Activated CD4-positive, alpha-beta T cell treated with anti-CD3 and anti-CD28 coated beads, Interleukin-2, amount 10 ng/mL, durations not matched to agents 24 days and 14 days (primary cell): ENCODE results near the gene STAT4. TPM values are rescaled to one million over a fixed set of nuclear protein-coding genes. Genes with fewer than 3 reads are reported as not detected.
A peak's percentile ranks its signal among the peaks of the same experiment; 100 is the strongest.

Experiments used
- DNase-seq: peaks from one replicate; pipeline ENCODE4 v3.0.0; 2022
- H3K27ac Mint-ChIP-seq: one replicate; pipeline ENCODE4 v1.8.0; 2022; ENCODE audit warnings: mild to moderate bottlenecking, mixed read lengths
- H3K27me3 Mint-ChIP-seq: one replicate; pipeline ENCODE4 v1.8.0; 2022; ENCODE audit warnings: mixed read lengths
- H3K36me3 Mint-ChIP-seq: one replicate; pipeline ENCODE4 v1.8.0; 2022; ENCODE audit warnings: low read depth, mild to moderate bottlenecking, mixed read lengths
- H3K4me1 Mint-ChIP-seq: one replicate; pipeline ENCODE4 v1.8.0; 2021; ENCODE audit warnings: mixed read lengths
- H3K4me3 Mint-ChIP-seq: one replicate; pipeline ENCODE4 v1.8.0; 2022; ENCODE audit warnings: mild to moderate bottlenecking, moderate library complexity, mixed read lengths
- H3K9me3 Mint-ChIP-seq: one replicate; pipeline ENCODE4 v1.8.0; 2021; ENCODE audit warnings: mixed read lengths
- intact Hi-C: fragments of 100-400 bp; cut with micrococcal nuclease; formaldehyde crosslinking; loops from one replicate; pipeline ENCODE4 v1.15.1; 2023
- total RNA-seq: library from RNA; stranded (reverse); gene quantifications from 2 replicates; pipeline ENCODE4 v1.2.3, GENCODE V29; 2022

Gene STAT4
- total RNA-seq, 1 donor from 2014 or later, result 50.8 TPM

DNA sequence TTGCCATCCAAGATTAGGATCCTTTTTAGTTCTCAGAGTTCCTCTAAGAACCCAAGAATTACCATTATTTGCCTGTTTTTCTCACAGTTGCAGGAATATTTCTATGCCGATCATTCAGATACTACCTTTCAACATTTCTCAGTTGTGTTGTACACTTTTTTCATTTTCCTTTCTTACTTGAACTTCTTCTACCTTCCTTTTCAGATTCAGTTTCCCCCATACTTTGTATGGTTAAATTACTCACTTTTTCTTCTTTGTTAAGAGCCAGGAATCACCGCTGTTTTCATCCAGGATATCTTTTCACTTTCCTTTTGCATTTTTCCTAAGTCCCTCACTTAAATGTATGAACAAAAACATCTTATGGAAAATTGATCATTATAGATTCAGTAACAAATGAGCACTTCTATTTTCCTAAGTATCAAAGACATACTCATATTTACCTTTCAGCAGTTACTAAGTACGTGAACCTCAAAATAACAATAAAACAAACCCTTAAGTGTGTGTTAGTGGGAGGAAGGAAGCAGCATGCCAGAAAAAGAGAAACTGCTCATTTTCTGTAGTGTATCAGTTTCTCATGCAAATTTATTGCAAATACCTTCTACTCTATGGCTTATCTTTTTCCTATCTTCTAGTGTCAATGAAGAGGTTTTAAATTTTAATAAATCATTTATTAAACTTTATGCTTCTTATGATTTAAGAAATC lies 72.5 kb downstream of the STAT4 start:
- no peaks in the 10 kb centered on the region for H3K27me3 Mint-ChIP-seq
- intact Hi-C loops, result loop anchor here (1.0 kb wide), 6 partner anchors 12 to 73 kb away; no protein-coding TSS in a partner anchor
- peaks cover 12% of the 10 kb centered on the region for H3K9me3 Mint-ChIP-seq
- peak overlapping the region; percentile 79 for H3K4me3 Mint-ChIP-seq
- H3K4me1 Mint-ChIP-seq, result peaks cover 27% of the 10 kb centered on the region
- no peak for DNase-seq
- H3K27ac Mint-ChIP-seq, result peak overlapping the region; percentile 90
- peaks cover 56% of the 10 kb centered on the region for H3K36me3 Mint-ChIP-seq

DNA sequence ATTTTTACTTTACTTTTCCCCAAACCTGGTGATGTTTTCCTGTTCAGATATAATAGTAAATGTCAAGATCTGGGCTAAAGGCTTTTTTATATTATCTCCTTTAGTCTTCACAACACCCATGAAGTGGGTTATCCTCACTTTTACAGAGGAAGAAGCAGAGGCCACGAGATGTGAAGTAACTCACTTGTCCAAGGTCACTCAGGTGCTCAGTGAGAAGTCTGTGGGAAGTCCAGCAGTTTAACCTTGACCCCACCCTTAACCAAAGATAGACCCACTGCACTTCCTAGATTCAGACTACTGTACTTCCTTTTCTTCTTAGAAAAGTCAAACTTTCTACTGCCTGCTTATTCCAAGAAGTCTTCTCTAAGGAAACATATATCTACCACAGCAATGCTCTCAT lies 80.5 kb downstream of the STAT4 start:
- peak; percentile 66 for DNase-seq
- peak overlapping the region; percentile 70 for H3K4me3 Mint-ChIP-seq
- H3K36me3 Mint-ChIP-seq, result peaks cover 47% of the 10 kb centered on the region
- intact Hi-C loops, result loop anchor here (1.0 kb wide), 1 partner anchor 8 kb away; no protein-coding TSS in a partner anchor
- H3K27ac Mint-ChIP-seq, result peak overlapping the region; percentile 75
- H3K27me3 Mint-ChIP-seq, result no peaks in the 10 kb centered on the region
- no peaks in the 10 kb centered on the region for H3K9me3 Mint-ChIP-seq
- H3K4me1 Mint-ChIP-seq, result peaks cover 57% of the 10 kb centered on the region

DNA sequence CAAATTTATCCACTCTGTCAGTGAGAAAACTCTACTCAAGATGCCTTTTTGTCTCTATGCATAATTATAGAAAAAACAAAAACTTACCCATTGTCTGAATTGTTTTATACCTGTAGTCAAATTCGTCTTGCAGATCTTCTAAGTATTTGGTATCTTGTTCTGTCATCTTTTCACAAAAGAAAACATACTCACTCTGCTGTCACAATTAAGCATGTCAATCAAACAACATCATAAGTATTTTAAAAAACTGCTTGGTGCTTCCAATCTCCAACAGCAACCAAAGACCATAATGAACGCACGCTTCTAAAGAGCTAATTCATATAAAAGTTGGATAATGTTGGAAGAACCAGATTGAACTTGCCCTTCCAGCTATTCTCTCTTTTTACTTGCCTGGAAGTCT lies 81.2 kb downstream of the STAT4 start:
- intact Hi-C loops, result loop anchor here (1.0 to 10.0 kb wide), 2 partner anchors 7 to 605 kb away; partner anchors contain the start of gene NABP1
- Mint-ChIP-seq H3K36me3 (peaks cover 48% of the 10 kb centered on the region), H3K27ac (peak overlapping the region; percentile 75), H3K9me3 (no peaks in the 10 kb centered on the region), H3K4me3 (peak overlapping the region; percentile 70), H3K4me1 (peaks cover 58% of the 10 kb centered on the region), H3K27me3 (no peaks in the 10 kb centered on the region)
- no peak for DNase-seq

DNA sequence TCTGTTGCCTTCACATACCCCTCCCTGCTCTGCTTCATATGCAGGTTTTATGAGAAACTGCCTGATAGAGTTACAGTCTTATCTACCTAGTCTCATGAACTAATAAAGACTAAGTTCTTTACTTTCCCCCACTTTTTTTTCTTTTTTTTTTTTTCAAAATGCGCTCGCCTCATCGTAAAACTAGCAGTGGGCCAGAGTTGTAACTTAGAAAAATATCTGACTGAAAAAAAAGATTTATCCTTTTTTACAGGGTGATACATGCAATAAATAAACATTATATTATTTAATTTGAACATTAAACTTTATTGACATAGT lies 83.9 kb downstream of the STAT4 start:
- DNase-seq, result no peak
- Mint-ChIP-seq H3K4me3 (peak overlapping the region; percentile 88), H3K27me3 (no peaks in the 10 kb centered on the region), H3K27ac (peak overlapping the region; percentile 92), H3K9me3 (no peaks in the 10 kb centered on the region), H3K36me3 (peaks cover 50% of the 10 kb centered on the region), H3K4me1 (peaks cover 76% of the 10 kb centered on the region)
- intact Hi-C loops, result loop anchor here (1.0 to 10.0 kb wide), 3 partner anchors 11 to 608 kb away; partner anchors contain the start of gene NABP1

DNA sequence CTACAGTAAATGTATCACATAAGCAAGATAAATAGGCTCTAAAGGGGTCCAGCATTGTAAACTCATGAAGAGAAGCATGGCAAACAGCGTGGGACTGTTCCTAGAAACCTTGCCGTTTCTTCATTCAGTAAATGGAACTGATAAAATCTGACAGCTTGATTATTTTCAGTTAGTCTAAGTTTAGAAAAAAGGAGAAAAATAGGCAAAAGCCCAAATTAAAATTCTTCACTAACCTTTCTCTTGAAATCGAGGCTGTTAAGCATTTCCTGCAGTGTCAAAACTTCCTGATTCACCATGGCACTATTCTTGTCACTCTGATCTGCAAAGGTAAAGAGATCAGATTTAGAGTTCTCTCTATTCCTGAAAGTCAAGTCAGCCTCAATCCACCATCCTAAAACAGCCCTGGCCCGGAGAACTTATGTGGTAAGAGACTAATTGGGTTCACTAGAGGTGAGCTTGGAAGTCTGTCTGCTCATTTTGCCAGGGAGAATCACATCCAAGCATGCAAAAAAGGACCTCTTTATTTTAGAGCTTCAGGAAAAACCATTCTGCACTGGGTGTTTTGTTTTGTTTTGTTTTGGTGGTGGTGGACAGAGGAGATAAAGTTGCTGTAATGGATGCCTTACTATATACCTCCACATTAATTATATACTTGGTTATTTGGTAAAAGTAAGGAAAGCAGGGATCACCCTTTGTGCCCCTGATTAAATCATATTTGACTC lies 84.4 kb downstream of the STAT4 start:
- no peaks in the 10 kb centered on the region for H3K27me3 Mint-ChIP-seq
- peaks cover 76% of the 10 kb centered on the region for H3K4me1 Mint-ChIP-seq
- H3K9me3 Mint-ChIP-seq, result no peaks in the 10 kb centered on the region
- DNase-seq, result peak; percentile 75
- H3K36me3 Mint-ChIP-seq, result peaks cover 50% of the 10 kb centered on the region
- H3K4me3 Mint-ChIP-seq, result peak overlapping the region; percentile 88
- intact Hi-C loops, result loop anchor here (1.0 to 10.0 kb wide), 3 partner anchors 12 to 608 kb away; partner anchors contain the start of gene NABP1
- H3K27ac Mint-ChIP-seq, result peak overlapping the region; percentile 92

DNA sequence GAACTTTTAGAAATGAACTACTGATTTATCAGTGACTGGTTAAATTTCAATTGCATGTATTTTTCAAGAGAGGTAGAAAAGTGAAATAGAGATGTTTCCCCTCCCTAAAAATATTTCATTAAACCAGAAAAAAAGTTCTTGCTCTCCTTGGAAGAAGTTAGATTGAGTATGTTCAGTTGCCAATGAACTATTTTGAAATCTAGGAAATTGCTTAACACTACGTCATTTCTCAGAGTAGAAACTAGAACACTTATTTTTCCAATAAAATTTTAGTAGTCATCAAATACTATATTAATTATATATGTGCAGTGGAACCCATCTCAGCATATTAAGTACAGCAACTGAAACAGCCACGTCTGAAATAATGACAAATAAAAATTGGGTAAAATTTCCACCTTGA lies 85.0 kb downstream of the STAT4 start:
- Mint-ChIP-seq H3K9me3 (no peaks in the 10 kb centered on the region), H3K36me3 (peaks cover 51% of the 10 kb centered on the region), H3K4me3 (peak overlapping the region; percentile 88), H3K27me3 (no peaks in the 10 kb centered on the region), H3K4me1 (peaks cover 74% of the 10 kb centered on the region), H3K27ac (peak overlapping the region; percentile 92)
- DNase-seq, result no peak
- intact Hi-C loops, result loop anchor here (1.0 to 10.0 kb wide), 3 partner anchors 13 to 609 kb away; partner anchors contain the start of gene NABP1

DNA sequence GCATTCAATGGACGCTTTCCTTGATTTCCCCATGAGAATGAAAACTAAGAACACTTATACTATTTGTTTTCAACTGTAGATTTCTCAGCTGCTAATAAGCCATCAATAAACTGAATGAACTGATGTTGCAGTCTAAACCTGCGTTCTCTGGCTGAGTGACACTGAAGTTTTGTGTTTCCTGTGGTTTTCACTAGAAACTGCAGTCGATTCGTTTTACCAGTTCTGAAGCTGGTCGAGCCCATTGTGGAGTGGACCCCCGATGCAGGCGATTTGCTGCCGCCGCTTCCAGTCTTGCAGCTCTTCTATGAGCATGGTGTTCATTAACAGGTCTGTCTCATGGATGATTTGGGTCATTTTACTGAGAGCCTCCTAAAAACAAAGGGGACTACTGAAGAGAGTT lies 86.2 kb downstream of the STAT4 start:
- H3K4me1 Mint-ChIP-seq, result peaks cover 69% of the 10 kb centered on the region
- peak; percentile 87 for DNase-seq
- H3K9me3 Mint-ChIP-seq, result peaks cover 4% of the 10 kb centered on the region
- peak overlapping the region; percentile 94 for H3K27ac Mint-ChIP-seq
- intact Hi-C loops, result loop anchor here (10.0 kb wide), 1 partner anchor 610 kb away; the partner anchor contains the start of gene NABP1
- H3K36me3 Mint-ChIP-seq, result peaks cover 58% of the 10 kb centered on the region
- H3K4me3 Mint-ChIP-seq, result peak overlapping the region; percentile 89
- H3K27me3 Mint-ChIP-seq, result no peaks in the 10 kb centered on the region

DNA sequence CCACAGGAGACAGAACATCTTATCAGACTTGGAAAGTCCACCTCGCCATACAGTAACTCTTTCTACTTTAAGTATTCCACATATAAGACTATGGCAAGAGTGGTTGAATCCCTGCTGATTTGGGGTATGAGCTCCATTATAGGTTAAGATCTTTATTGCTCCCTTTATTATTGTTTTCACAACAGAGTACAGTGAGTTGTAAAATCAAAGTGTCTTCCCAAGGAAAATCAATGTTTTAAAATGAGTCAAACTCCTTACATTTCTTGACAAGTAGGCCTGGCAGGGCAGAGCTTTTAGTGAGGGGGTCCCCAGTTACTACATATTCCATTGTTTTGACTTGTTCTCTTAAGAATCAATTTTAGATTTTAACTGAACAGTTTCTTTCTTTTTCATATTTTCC lies 87.2 kb downstream of the STAT4 start:
- Mint-ChIP-seq H3K4me3 (peak overlapping the region; percentile 75), H3K27ac (peak overlapping the region; percentile 73), H3K36me3 (peaks cover 60% of the 10 kb centered on the region), H3K27me3 (no peaks in the 10 kb centered on the region), H3K9me3 (peaks cover 8% of the 10 kb centered on the region), H3K4me1 (peaks cover 66% of the 10 kb centered on the region)
- intact Hi-C loops, result loop anchor here (10.0 kb wide), 1 partner anchor 611 kb away; the partner anchor contains the start of gene NABP1
- no peak for DNase-seq

DNA sequence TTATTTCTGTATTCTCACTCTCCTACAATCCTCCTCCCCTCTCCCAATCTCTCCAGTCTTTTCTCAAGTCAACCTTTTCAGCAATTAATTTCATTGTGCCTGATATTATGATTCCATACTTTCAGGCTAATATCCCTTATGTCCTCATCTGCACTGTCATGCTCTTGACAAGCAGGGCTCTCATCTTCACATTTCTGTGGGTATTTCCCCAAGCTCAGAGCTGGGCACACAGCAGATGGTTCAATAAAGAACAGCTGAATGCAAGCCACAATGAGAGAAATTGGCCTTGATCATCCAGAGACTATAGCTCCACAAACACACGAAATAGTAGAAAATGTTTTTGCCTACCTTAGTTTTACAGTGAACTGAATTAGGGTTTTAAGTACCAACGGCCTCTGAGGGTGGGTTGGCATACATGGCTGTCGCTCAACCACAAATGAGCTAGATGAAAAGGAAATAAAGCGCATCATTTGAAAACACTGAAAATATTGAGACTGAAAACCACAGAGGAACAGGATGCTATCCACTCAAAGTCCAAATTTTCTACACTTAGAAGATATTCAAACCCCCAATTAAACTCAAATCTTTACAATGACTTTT lies 89.3 kb downstream of the STAT4 start:
- peaks cover 52% of the 10 kb centered on the region for H3K4me1 Mint-ChIP-seq
- no peaks in the 10 kb centered on the region for H3K27me3 Mint-ChIP-seq
- H3K27ac Mint-ChIP-seq, result peak overlapping the region; percentile 42
- intact Hi-C loops, result loop anchor here (2.0 to 10.0 kb wide), 2 partner anchors 41 to 613 kb away; partner anchors contain the start of gene NABP1
- peak overlapping the region; percentile 46 for H3K4me3 Mint-ChIP-seq
- peaks cover 56% of the 10 kb centered on the region for H3K36me3 Mint-ChIP-seq
- H3K9me3 Mint-ChIP-seq, result peaks cover 8% of the 10 kb centered on the region
- DNase-seq, result peak; percentile 73

DNA sequence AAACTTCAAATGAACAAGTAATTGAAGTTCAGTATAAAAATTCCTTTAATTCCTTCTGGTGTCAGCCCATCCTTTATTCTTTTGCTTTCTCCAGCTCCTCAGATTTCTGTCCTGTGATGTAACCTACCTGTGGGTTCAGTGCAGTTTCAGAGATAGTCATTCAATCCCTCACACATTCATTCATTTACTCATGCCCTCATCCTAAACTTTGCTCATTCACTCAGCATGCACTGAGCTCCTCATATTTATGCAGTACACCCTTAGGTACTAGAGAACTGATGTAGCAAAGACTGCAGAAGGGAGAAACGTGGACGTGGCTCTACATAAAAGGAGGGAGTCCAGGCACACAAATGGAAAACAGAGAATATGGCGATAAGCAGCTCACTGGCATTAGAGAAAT lies 91.5 kb downstream of the STAT4 start:
- Mint-ChIP-seq H3K4me3 (no peak overlapping the region), H3K9me3 (peaks cover 8% of the 10 kb centered on the region), H3K4me1 (peaks cover 53% of the 10 kb centered on the region), H3K27me3 (no peaks in the 10 kb centered on the region), H3K36me3 (peaks cover 52% of the 10 kb centered on the region), H3K27ac (peak overlapping the region; percentile 7)
- intact Hi-C loops, result loop anchor here (1.0 to 10.0 kb wide), 2 partner anchors 19 to 325 kb away; no protein-coding TSS in a partner anchor
- DNase-seq, result peak; percentile 51

DNA sequence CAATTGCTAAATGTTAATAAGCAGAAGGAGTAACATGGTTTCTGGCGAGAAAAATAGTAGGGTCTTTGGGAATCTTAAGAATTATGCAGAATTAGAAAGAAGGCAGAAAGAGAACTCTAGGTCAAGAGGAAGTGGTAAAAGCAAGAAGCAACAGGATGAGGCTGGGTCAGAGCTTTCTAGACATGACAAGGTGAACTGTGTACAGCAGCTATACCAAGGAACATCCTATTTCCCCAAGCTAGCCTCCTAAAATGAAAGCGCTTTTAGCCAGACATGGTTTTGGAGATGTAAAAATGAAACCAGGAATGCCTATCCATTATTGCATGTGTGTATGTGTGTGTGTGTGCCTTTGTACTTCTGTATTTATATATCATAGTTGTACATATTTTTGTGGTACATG lies 94.6 kb downstream of the STAT4 start:
- peak overlapping the region; percentile 3 for H3K4me3 Mint-ChIP-seq
- intact Hi-C loops, result loop anchor here (10.0 kb wide), 1 partner anchor 329 kb away; no protein-coding TSS in a partner anchor

DNA sequence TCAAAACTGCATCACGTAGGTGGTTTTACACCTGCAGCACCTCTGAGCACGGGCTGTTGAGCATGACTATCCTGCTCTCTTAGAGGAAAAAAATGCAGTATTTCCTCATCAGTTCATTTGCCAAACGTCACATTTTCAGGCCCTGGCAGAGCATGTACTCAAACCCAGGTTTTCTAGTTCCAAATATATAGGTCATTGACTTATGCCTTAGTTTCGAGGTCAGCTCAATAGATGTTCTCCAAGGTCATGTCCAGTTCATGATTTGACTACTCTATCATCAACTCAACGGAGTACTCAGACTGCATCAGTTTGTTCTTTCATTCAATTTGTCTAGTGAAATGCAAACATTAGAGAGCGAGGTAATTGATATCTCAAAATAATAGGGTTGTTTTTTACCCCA lies 97.5 kb downstream of the STAT4 start:
- Mint-ChIP-seq H3K4me3 (no peak overlapping the region), H3K4me1 (peaks cover 23% of the 10 kb centered on the region), H3K27ac (no peak overlapping the region), H3K9me3 (no peaks in the 10 kb centered on the region), H3K36me3 (peaks cover 24% of the 10 kb centered on the region), H3K27me3 (no peaks in the 10 kb centered on the region)
- DNase-seq, result no peak
- intact Hi-C loops, result loop anchor here (2.0 to 10.0 kb wide), 3 partner anchors 64 to 468 kb away; no protein-coding TSS in a partner anchor

More for the DNA sequence above, 94.6 kb downstream of the STAT4 start:
- Mint-ChIP-seq H3K27ac (peak overlapping the region; percentile 54), H3K27me3 (no peaks in the 10 kb centered on the region), H3K36me3 (peaks cover 31% of the 10 kb centered on the region), H3K4me1 (peaks cover 30% of the 10 kb centered on the region), H3K9me3 (peaks cover 8% of the 10 kb centered on the region)
- peak; percentile 77 for DNase-seq
